MM.1S (cell line): ENCODE measurements around the gene SHROOM3.

ENCODE experiments used
- CTCF ChIP-seq: fragments of 300-600 bp; sonication (generic); IDR thresholded peaks from 2 replicates; pipeline ENCODE4 v1.5.1; 2016; ENCODE audit warnings: antibody characterized with exemption, low read length, mixed read lengths
- EZH2 ChIP-seq: fragments of 300-600 bp; sonication (generic); optimal IDR thresholded peaks from 2 replicates; pipeline ENCODE3; 2017; ENCODE audit warnings: low read depth, mild to moderate bottlenecking, antibody characterized with exemption, low read length, mixed read lengths
- EZH2phosphoT487 ChIP-seq: fragments of 300-600 bp; sonication (generic); IDR thresholded peaks from 2 replicates; pipeline ENCODE4 v1.6.1; 2018; ENCODE audit warnings: antibody characterized with exemption, low read length

- TF ChIP-seq CTCF (no peak), EZH2phosphoT487 (no peak), EZH2 (no peak)
Observed at GRCh38 chr4:76652389-76652788, 217.4 kb downstream of the SHROOM3 start.
